Measurements from ENCODE around the gene GRIK4. TPM values are rescaled to one million over a fixed set of nuclear protein-coding genes. Genes with fewer than 3 reads are reported as not detected.

Gene GRIK4
- total and polyA plus RNA-seq, 2 donors (not counting 3 experiments of a cell fraction or from before 2014, with no cell fraction given), result 0.81 to 1.6 TPM

GRCh38 chr11:120627327-120628163 lies 116.0 kb downstream of the GRIK4 start:
- no TSS peak for BruUV-seq (replicated peaks)
- DNase-seq (ENCODE audit: low read depth, low spot score), result no peak
- FAIRE-seq, result no peak
- no peaks in the 10 kb centered on the region for H3K36me3 ChIP-seq (ENCODE audit: control insufficient read depth in 2 of 2, extremely low read depth in 1 of 2, insufficient read depth in 2 of 2, low read length in 2 of 2)
- TF ChIP-seq MAX (IDR thresholded peaks at IDR 0.05; ENCODE audit: insufficient read depth, insufficient read length), result no peak
- no peak for TF ChIP-seq MYC (IDR thresholded peaks at IDR 0.05; ENCODE audit: low read depth, low read length)
- TF ChIP-seq POLR2AphosphoS5 (IDR thresholded peaks at IDR 0.05; ENCODE audit: insufficient read depth, low read depth, low read length), result no peak
- no peak overlapping the region for H3K4me2 ChIP-seq (ENCODE audit: insufficient read depth, low read length)
- H4K20me1 ChIP-seq (replicated peaks; ENCODE audit: control insufficient read depth, extremely low read depth, insufficient read depth, low read length), result no peaks in the 10 kb centered on the region
- H3K27me3 ChIP-seq (ENCODE audit: control insufficient read depth in 2 of 2, insufficient read depth in 2 of 2, low read length in 2 of 2), result no peaks in the 10 kb centered on the region
- dilution Hi-C loops (cut with MboI; ENCODE audit: extremely low pct_ligation_motif_present, low sequenced_read_pairs), result no loop called here
- no peaks in the 10 kb centered on the region for H3K4me1 ChIP-seq (ENCODE audit: control insufficient read depth, extremely low read depth, insufficient read depth, low read length)
- H3K9me3 ChIP-seq (replicated peaks; ENCODE audit: control insufficient read depth, insufficient read depth, low read length), result no peaks in the 10 kb centered on the region
- ChIA-PET CTCF (interaction anchor here (2.5 kb wide), 1 partner anchor 57 kb away, joined by 9 read pairs; no protein-coding TSS in a partner anchor), POLR2A (no interaction called here)
- intact Hi-C loops (cut with micrococcal nuclease), result no loop called here
- no peak overlapping the region for H2AFZ ChIP-seq (ENCODE audit: low read depth, low read length)
- no peaks in the 10 kb centered on the region for H3K9me1 ChIP-seq (replicated peaks; ENCODE audit: control insufficient read depth, extremely low read depth, insufficient read depth, low read length)
- no peak overlapping the region for H3K27ac ChIP-seq (ENCODE audit: insufficient read depth, low read depth, low read length)
- H3K79me2 ChIP-seq (ENCODE audit: control insufficient read depth, insufficient read depth, low read length), result no peaks in the 10 kb centered on the region
- no peak overlapping the region for H3K9ac ChIP-seq (replicated peaks; ENCODE audit: extremely low read depth, insufficient read depth, low read length)
- no peak overlapping the region for H3K4me3 ChIP-seq (replicated peaks in 1 of 3; ENCODE audit: insufficient read depth in 1 of 3, low read depth in 1 of 3, low read length in 3 of 3)

GRCh38 chr11:120629407-120630080 lies 118.0 kb downstream of the GRIK4 start:
- FAIRE-seq, result no peak
- Histone ChIP-seq H3K9me1 (replicated peaks; ENCODE audit: control insufficient read depth, extremely low read depth, insufficient read depth, low read length) (no peaks in the 10 kb centered on the region), H3K9ac (replicated peaks; ENCODE audit: extremely low read depth, insufficient read depth, low read length) (no peak overlapping the region), H3K4me1 (ENCODE audit: control insufficient read depth, extremely low read depth, insufficient read depth, low read length) (no peaks in the 10 kb centered on the region), H4K20me1 (replicated peaks; ENCODE audit: control insufficient read depth, extremely low read depth, insufficient read depth, low read length) (no peaks in the 10 kb centered on the region), H2AFZ (ENCODE audit: low read depth, low read length) (no peak overlapping the region), H3K27me3 (ENCODE audit: control insufficient read depth in 2 of 2, insufficient read depth in 2 of 2, low read length in 2 of 2) (no peaks in the 10 kb centered on the region), H3K36me3 (ENCODE audit: control insufficient read depth in 2 of 2, extremely low read depth in 1 of 2, insufficient read depth in 2 of 2, low read length in 2 of 2) (no peaks in the 10 kb centered on the region), H3K4me3 (replicated peaks in 1 of 3; ENCODE audit: insufficient read depth in 1 of 3, low read depth in 1 of 3, low read length in 3 of 3) (no peak overlapping the region), H3K79me2 (ENCODE audit: control insufficient read depth, insufficient read depth, low read length) (no peaks in the 10 kb centered on the region), H3K27ac (ENCODE audit: insufficient read depth, low read depth, low read length) (no peak overlapping the region), H3K9me3 (replicated peaks; ENCODE audit: control insufficient read depth, insufficient read depth, low read length) (no peaks in the 10 kb centered on the region), H3K4me2 (ENCODE audit: insufficient read depth, low read length) (no peak overlapping the region)
- POLR2A ChIA-PET, result no interaction called here
- no TSS peak for BruUV-seq (replicated peaks)
- intact Hi-C loops (cut with micrococcal nuclease) (no loop called here), dilution Hi-C loops (cut with MboI; ENCODE audit: extremely low pct_ligation_motif_present, low sequenced_read_pairs) (no loop called here)
- no peak for TF ChIP-seq MAX (IDR thresholded peaks at IDR 0.05; ENCODE audit: insufficient read depth, insufficient read length)
- DNase-seq (ENCODE audit: low read depth, low spot score), result no peak
- CTCF ChIA-PET, result interaction anchor here (0.8 to 2.3 kb wide), 5 partner anchors 30 to 118 kb away, joined by 3 to 6 read pairs (median 3); partner anchors contain the start of gene GRIK4
